ENCODE data around the gene CELF6.

CELF6 gene

GRCh38 chr15:72242775-72243370 lies 77.1 kb downstream of the CELF6 start:
- TF ChIP-seq REST (IDR thresholded peaks at IDR 0.05; ENCODE audit: low read depth) (no peak), TCF12 (IDR thresholded peaks at IDR 0.05; ENCODE audit: low read depth) (no peak), CREB1 (IDR thresholded peaks at IDR 0.05; ENCODE audit: low read depth) (no peak), RAD21 (IDR thresholded peaks at IDR 0.05; ENCODE audit: low read depth) (no peak), FOXM1 (IDR thresholded peaks at IDR 0.05; ENCODE audit: borderline replicate concordance, low read depth) (no peak), EP300 (IDR thresholded peaks at IDR 0.05; ENCODE audit: borderline replicate concordance) (no peak), NFIC (IDR thresholded peaks at IDR 0.05) (no peak)
- TF ChIP-seq, protein P1, sequence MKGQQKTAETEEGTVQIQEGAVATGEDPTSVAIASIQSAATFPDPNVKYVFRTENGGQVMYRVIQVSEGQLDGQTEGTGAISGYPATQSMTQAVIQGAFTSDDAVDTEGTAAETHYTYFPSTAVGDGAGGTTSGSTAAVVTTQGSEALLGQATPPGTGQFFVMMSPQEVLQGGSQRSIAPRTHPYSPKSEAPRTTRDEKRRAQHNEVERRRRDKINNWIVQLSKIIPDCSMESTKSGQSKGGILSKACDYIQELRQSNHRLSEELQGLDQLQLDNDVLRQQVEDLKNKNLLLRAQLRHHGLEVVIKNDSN (IDR thresholded peaks at IDR 0.05): no peak

- TF ChIP-seq ZBTB7A (IDR thresholded peaks at IDR 0.05; ENCODE audit: low read depth) (no peak), FOXM1 (IDR thresholded peaks at IDR 0.05; ENCODE audit: borderline replicate concordance, low read depth) (no peak), TCF12 (IDR thresholded peaks at IDR 0.05; ENCODE audit: low read depth) (no peak), RAD21 (IDR thresholded peaks at IDR 0.05; ENCODE audit: low read depth) (no peak), TEAD4 (IDR thresholded peaks at IDR 0.05) (no peak)
- TF ChIP-seq, protein P1 (IDR thresholded peaks at IDR 0.05): no peak
- TF ChIP-seq, protein P2, sequence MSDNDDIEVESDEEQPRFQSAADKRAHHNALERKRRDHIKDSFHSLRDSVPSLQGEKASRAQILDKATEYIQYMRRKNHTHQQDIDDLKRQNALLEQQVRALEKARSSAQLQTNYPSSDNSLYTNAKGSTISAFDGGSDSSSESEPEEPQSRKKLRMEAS (IDR thresholded peaks at IDR 0.05): no peak
Measured at GRCh38 chr15:72239652-72240051, 80.3 kb downstream of the CELF6 start.

- TF ChIP-seq CREB1 (IDR thresholded peaks at IDR 0.05; ENCODE audit: low read depth) (no peak), TEAD4 (IDR thresholded peaks at IDR 0.05) (no peak), EP300 (IDR thresholded peaks at IDR 0.05; ENCODE audit: borderline replicate concordance) (no peak), TAF1 (IDR thresholded peaks at IDR 0.05; ENCODE audit: low read depth) (no peak), FOXM1 (IDR thresholded peaks at IDR 0.05; ENCODE audit: borderline replicate concordance, low read depth) (no peak), YY1 (IDR thresholded peaks at IDR 0.05; ENCODE audit: low read depth) (no peak), RAD21 (IDR thresholded peaks at IDR 0.05; ENCODE audit: low read depth) (no peak), TCF12 (IDR thresholded peaks at IDR 0.05; ENCODE audit: low read depth) (no peak), REST (IDR thresholded peaks at IDR 0.05; ENCODE audit: low read depth) (no peak), CEBPB (IDR thresholded peaks at IDR 0.05) (no peak), NFIC (IDR thresholded peaks at IDR 0.05) (no peak), ZBTB7A (IDR thresholded peaks at IDR 0.05; ENCODE audit: low read depth) (no peak), EGR1 (IDR thresholded peaks at IDR 0.05) (no peak)
- TF ChIP-seq, protein P2 (IDR thresholded peaks at IDR 0.05): no peak
- TF ChIP-seq, protein P1 (IDR thresholded peaks at IDR 0.05): no peak
Measured at GRCh38 chr15:72238586-72238985, 81.4 kb downstream of the CELF6 start.

- no peak for TF ChIP-seq REST (IDR thresholded peaks at IDR 0.05; ENCODE audit: low read depth)
- TF ChIP-seq, protein P2 (IDR thresholded peaks at IDR 0.05): no peak
- TF ChIP-seq ZBTB7A (IDR thresholded peaks at IDR 0.05; ENCODE audit: low read depth): no peak
- TF ChIP-seq CEBPB (IDR thresholded peaks at IDR 0.05): no peak
- TF ChIP-seq, protein P1 (IDR thresholded peaks at IDR 0.05): no peak
- TF ChIP-seq FOXM1 (IDR thresholded peaks at IDR 0.05; ENCODE audit: borderline replicate concordance, low read depth): no peak
- TF ChIP-seq EGR1 (IDR thresholded peaks at IDR 0.05): no peak
- TF ChIP-seq NFIC (IDR thresholded peaks at IDR 0.05): no peak
Measured at GRCh38 chr15:72237853-72238224, 82.1 kb downstream of the CELF6 start.

Measured in Ishikawa (cell line).